Dermis blood vessel endothelial cell (primary cell): Measurements from ENCODE around the gene KIF1A. TPM values are rescaled to one million over a fixed set of nuclear protein-coding genes. Genes with fewer than 3 reads are reported as not detected.

Experiments used
- DNase-seq: peaks from one replicate; pipeline ENCODE4 v3.0.0; 2010
- total RNA-seq: library from RNA; depleted of rRNA; stranded (reverse); fragments of >200 nt; gene quantifications from 2 replicates; pipeline ENCODE4 v1.2.3, GENCODE V29; 2014

The KIF1A gene
- total RNA-seq, 1 donor from 2014 or later = not detected

GRCh38 chr2:240817496-240818292, 2.3 kb downstream of the KIF1A start:
- no peak for DNase-seq

GRCh38 chr2:240816584-240817495, 3.2 kb downstream of the KIF1A start:
- no peak for DNase-seq

GRCh38 chr2:240815761-240816583, 4.0 kb downstream of the KIF1A start:
- DNase-seq = no peak

GRCh38 chr2:240814946-240815760, 4.9 kb downstream of the KIF1A start:
- DNase-seq = no peak

GRCh38 chr2:240814280-240814679, 5.7 kb downstream of the KIF1A start:
- no peak for DNase-seq

GRCh38 chr2:240813231-240813921, 6.6 kb downstream of the KIF1A start:
- no peak for DNase-seq

- no peak for DNase-seq
Observed at GRCh38 chr2:240812721-240813120, 7.3 kb downstream of the KIF1A start.

- no peak for DNase-seq
Observed at GRCh38 chr2:240812301-240812680, 7.7 kb downstream of the KIF1A start.

GRCh38 chr2:240811346-240812300, 8.4 kb downstream of the KIF1A start:
- no peak for DNase-seq

- DNase-seq = no peak
Observed at GRCh38 chr2:240810621-240811020, 9.4 kb downstream of the KIF1A start.

- peak; percentile 10 for DNase-seq
Observed at GRCh38 chr2:240810199-240810598, 9.8 kb downstream of the KIF1A start.

GRCh38 chr2:240809276-240809675, 10.7 kb downstream of the KIF1A start:
- DNase-seq = no peak

- no peak for DNase-seq
Observed at GRCh38 chr2:240806459-240806858, 13.6 kb downstream of the KIF1A start.

- no peak for DNase-seq
Observed at GRCh38 chr2:240806006-240806405, 14.0 kb downstream of the KIF1A start.

GRCh38 chr2:240803191-240803590, 16.8 kb downstream of the KIF1A start:
- DNase-seq = no peak

GRCh38 chr2:240799033-240799820, 20.8 kb downstream of the KIF1A start:
- DNase-seq = peak; percentile 11

GRCh38 chr2:240798327-240798905, 21.6 kb downstream of the KIF1A start:
- no peak for DNase-seq

- DNase-seq = no peak
Observed at GRCh38 chr2:240797914-240798313, 22.1 kb downstream of the KIF1A start.

- DNase-seq = no peak
Observed at GRCh38 chr2:240797500-240797895, 22.5 kb downstream of the KIF1A start.
